ENCODE data around the gene CNIH2.

DNA sequence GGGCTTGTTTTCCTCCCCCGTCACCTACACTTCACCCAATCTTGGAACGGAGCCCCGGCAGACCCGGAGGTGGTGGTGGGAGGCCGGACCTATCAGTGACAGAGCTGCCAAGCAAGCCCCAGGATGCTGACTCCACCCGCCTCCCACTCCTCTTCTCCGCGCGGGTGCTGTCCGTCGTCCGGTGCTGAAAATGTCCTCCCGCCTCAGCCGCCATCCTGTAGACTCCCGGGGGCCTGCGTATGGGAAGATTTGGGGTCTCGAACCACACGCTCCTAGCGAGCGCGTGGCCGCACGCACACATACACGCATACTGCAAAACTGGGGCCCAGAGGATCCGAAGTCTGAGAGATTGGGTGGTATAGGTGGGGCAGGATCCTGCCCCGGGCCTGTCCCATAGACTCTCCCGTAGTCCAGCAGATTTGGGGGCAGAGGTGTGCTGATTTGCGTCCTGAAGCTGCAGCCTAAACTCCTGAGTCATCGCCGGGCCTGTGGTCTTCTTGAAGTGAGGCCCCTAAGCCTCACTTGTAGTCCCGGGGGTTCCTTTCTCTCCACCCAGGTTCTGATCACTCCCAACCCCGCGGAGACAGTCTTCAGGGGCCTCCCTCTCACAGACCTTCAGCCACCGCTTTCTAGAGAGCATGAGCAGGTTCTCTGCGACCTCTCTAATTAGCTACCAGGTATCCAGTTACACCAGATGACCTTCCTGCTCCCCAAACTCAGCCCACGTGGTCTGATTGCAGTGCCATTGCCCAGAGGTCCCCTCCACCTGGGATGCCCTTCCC is 11.8 kb downstream of the CNIH2 start:
- TF ChIP-seq, protein P1, sequence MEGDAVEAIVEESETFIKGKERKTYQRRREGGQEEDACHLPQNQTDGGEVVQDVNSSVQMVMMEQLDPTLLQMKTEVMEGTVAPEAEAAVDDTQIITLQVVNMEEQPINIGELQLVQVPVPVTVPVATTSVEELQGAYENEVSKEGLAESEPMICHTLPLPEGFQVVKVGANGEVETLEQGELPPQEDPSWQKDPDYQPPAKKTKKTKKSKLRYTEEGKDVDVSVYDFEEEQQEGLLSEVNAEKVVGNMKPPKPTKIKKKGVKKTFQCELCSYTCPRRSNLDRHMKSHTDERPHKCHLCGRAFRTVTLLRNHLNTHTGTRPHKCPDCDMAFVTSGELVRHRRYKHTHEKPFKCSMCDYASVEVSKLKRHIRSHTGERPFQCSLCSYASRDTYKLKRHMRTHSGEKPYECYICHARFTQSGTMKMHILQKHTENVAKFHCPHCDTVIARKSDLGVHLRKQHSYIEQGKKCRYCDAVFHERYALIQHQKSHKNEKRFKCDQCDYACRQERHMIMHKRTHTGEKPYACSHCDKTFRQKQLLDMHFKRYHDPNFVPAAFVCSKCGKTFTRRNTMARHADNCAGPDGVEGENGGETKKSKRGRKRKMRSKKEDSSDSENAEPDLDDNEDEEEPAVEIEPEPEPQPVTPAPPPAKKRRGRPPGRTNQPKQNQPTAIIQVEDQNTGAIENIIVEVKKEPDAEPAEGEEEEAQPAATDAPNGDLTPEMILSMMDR (conservative IDR thresholded peaks at IDR 0.05 in 1 of 2, IDR thresholded peaks at IDR 0.05 in 1 of 2; ENCODE audit: extremely low read depth in 1 of 2, insufficient read depth in 1 of 2, low read depth in 1 of 2, low read length in 2 of 2), result no peak
- TF ChIP-seq EZH2 (IDR thresholded peaks at IDR 0.05; ENCODE audit: borderline replicate concordance, low read length), result no peak
